K562 (cell line): Measurements from ENCODE around the gene KEL. TPM values are rescaled to one million over a fixed set of nuclear protein-coding genes. Genes with fewer than 3 reads are reported as not detected.

Source experiments
- ATAC-seq: fragments of 200-7000 bp; cut with Tn5 transposase; 3 replicates; pipeline ENCODE4 v1.9.1; 2020; ENCODE audit warnings: moderate library complexity
- BruUV-seq: library from RNA; stranded (reverse); fragments of 400-500 nt; replicated peaks from 2 replicates; lab custom pipeline; 2021; lab: Mats Ljungman, UMichigan
- CTCF ChIA-PET: fragments of 300-600 bp; formaldehyde crosslinking; extraction: SDS; loops from one replicate; lab custom pipeline; 2021; ENCODE audit warnings: low intra/inter-chr PET ratio; lab: Yijun Ruan, JAX
- POLR2A ChIA-PET: fragments of 300-600, 350-650 bp; sonication (Branson Sonifier 250); formaldehyde crosslinking; extraction: SDS; loops from one replicate; lab custom pipeline; 2021; ENCODE audit warnings: antibody characterized with exemption, inconsistent platforms; lab: Yijun Ruan, JAX
- DNase-seq, 4 experiments: peaks; one replicate each; pipeline versions ENCODE4 v3.0.0 to v3.0.0-alpha.2; 2011 to 2018; ENCODE audit warnings: low spot score in 3 of 4, mixed read lengths in 3 of 4; ENCODE audit errors: extremely low read depth in 1 of 4
- FAIRE-seq: peaks from 2 replicates; lab custom pipeline; 2011; peaks lifted over from hg19 to GRCh38; lab: Jason Lieb, UNC
- H2AFZ ChIP-seq: 2 replicates; pipeline ENCODE4 v1.6.0; 2011; ENCODE audit warnings: low read depth, low read length, control low read depth, inconsistent platforms
- H3K27ac ChIP-seq: fragments of 200-600 bp; 3 replicates; pipeline ENCODE4 v1.8.0; 2011; ENCODE audit warnings: low read depth, mild to moderate bottlenecking, control low read depth, inconsistent platforms, low read length, moderate library complexity, mixed read lengths; ENCODE audit errors: extremely low read depth
- H3K27me3 ChIP-seq, 2 experiments: fragments of 300-600 bp in 1 of 2; 2 replicates in 1 of 2; 3 replicates in 1 of 2; pipeline versions ENCODE4 v1.6.0 to v1.8.0; 2011; ENCODE audit warnings: inconsistent platforms in 2 of 2, low read length in 2 of 2, mild to moderate bottlenecking in 1 of 2, mixed read lengths in 1 of 2, moderate library complexity in 1 of 2; ENCODE audit not compliant: control insufficient read depth in 2 of 2, insufficient read depth in 2 of 2
- H3K36me3 ChIP-seq: fragments of 300-600 bp; 3 replicates; pipeline ENCODE4 v1.8.0; 2011; ENCODE audit warnings: mild to moderate bottlenecking, low read length, inconsistent platforms; ENCODE audit not compliant: control insufficient read depth, insufficient read depth
- H3K4me1 ChIP-seq, 2 experiments: fragments of 200-600 bp in 1 of 2; replicated peaks in 1 of 2; 2 replicates in 1 of 2; 3 replicates in 1 of 2; pipeline versions ENCODE4 v1.5.1 to v1.8.0; 2011; ENCODE audit warnings: inconsistent platforms in 2 of 2, low read length in 2 of 2, mild to moderate bottlenecking in 1 of 2, mixed read lengths in 1 of 2, moderate library complexity in 1 of 2; ENCODE audit not compliant: control insufficient read depth in 2 of 2, insufficient read depth in 2 of 2
- H3K4me2 ChIP-seq: 2 replicates; pipeline ENCODE4 v1.6.1; 2011; ENCODE audit warnings: low read length, control low read depth, inconsistent platforms, mixed read lengths; ENCODE audit not compliant: insufficient read depth
- H3K4me3 ChIP-seq: fragments of 200-600 bp; sonication (generic), shearing (Covaris generic); 2 replicates; pipeline ENCODE4 v1.5.1; 2016; ENCODE audit warnings: control low read depth, inconsistent platforms
- H3K79me2 ChIP-seq: fragments of 200-600 bp; 3 replicates; pipeline ENCODE4 v1.8.0; 2011; ENCODE audit warnings: low read length, inconsistent platforms; ENCODE audit not compliant: control insufficient read depth, insufficient read depth
- H3K9ac ChIP-seq, 2 experiments: 2 replicates each; pipeline versions ENCODE4 v1.6.0 to v1.6.1; 2011; ENCODE audit warnings: low read depth in 2 of 2, low read length in 2 of 2, control low read depth in 1 of 2, inconsistent platforms in 1 of 2, mild to moderate bottlenecking in 1 of 2, mixed read lengths in 1 of 2; ENCODE audit not compliant: insufficient read depth in 1 of 2
- H3K9me1 ChIP-seq: one replicate; pipeline ENCODE4 v1.6.0; 2011; ENCODE audit warnings: inconsistent platforms, mild to moderate bottlenecking, low read length, moderate library complexity; ENCODE audit not compliant: control insufficient read depth, insufficient read depth
- H3K9me3 ChIP-seq: replicated peaks from 2 replicates; pipeline ENCODE4 v1.5.1; 2011; ENCODE audit warnings: low read depth, low read length, inconsistent platforms; ENCODE audit not compliant: control insufficient read depth, insufficient read depth
- H4K20me1 ChIP-seq: replicated peaks from 2 replicates; pipeline ENCODE4 v1.6.1; 2011; ENCODE audit warnings: low read length, inconsistent platforms, mixed read lengths; ENCODE audit not compliant: control insufficient read depth, insufficient read depth
- CTBP1 ChIP-seq: fragments of 450-650 bp; IDR thresholded peaks from 2 replicates; pipeline ENCODE4 v1.6.1; 2016; ENCODE audit warnings: borderline replicate concordance
- CTCF ChIP-seq, 3 experiments: IDR thresholded peaks in 2 of 3; conservative IDR thresholded peaks in 1 of 3; 2 replicates each; pipeline ENCODE4 v1.5.1; 2011 to 2012; ENCODE audit warnings: low read length in 3 of 3, mild to moderate bottlenecking in 3 of 3, control low read depth in 2 of 3, improper control_type of control experiment in 1 of 3, inconsistent platforms in 1 of 3, low read depth in 1 of 3, mixed read lengths in 1 of 3, moderate library complexity in 1 of 3; ENCODE audit not compliant: insufficient read depth in 2 of 3
- CTCFL ChIP-seq: IDR thresholded peaks from 2 replicates; pipeline ENCODE4 v1.6.1; 2011; ENCODE audit warnings: borderline replicate concordance, low read depth, mild to moderate bottlenecking, moderate library complexity, low read length; ENCODE audit not compliant: insufficient read depth, poor library complexity, severe bottlenecking
- ELF4 ChIP-seq: fragments of 450-650 bp; formaldehyde crosslinking; IDR thresholded peaks from 2 replicates; pipeline ENCODE4 v1.4.0; 2022; ENCODE audit warnings: missing genetic modification characterization
- FOXM1 ChIP-seq, 2 experiments: fragments of 450-650 bp in 1 of 2; sonication (generic) in 1 of 2; formaldehyde crosslinking in 1 of 2; IDR thresholded peaks; 2 replicates each; pipeline versions ENCODE4 v1.6.1 to v1.9.0; 2017 to 2022; ENCODE audit warnings: low read depth in 2 of 2, mild to moderate bottlenecking in 2 of 2, missing genetic modification reagents in 1 of 2, moderate library complexity in 1 of 2
- NRF1 ChIP-seq, 2 experiments: fragments of 450-650 bp; IDR thresholded peaks in 1 of 2; conservative IDR thresholded peaks in 1 of 2; 2 replicates each; pipeline ENCODE4 v1.6.1; 2014; ENCODE audit warnings: mild to moderate bottlenecking in 2 of 2
- POLR2G ChIP-seq: fragments of 200-400 bp; formaldehyde crosslinking; IDR thresholded peaks from 2 replicates; pipeline ENCODE4 v1.6.1; 2017; ENCODE audit warnings: low read depth, mild to moderate bottlenecking, antibody characterized with exemption, low read length, moderate library complexity
- RAD21 ChIP-seq, 2 experiments: fragments of 250-450 bp in 1 of 2; fragments of 450-650 bp in 1 of 2; sonication (Bioruptor Pico) in 1 of 2; formaldehyde crosslinking in 1 of 2; IDR thresholded peaks in 1 of 2; conservative IDR thresholded peaks in 1 of 2; 2 replicates each; pipeline versions ENCODE4 v1.4.0 to v1.8.0; 2020 to 2022; ENCODE audit warnings: mild to moderate bottlenecking in 2 of 2, moderate library complexity in 1 of 2
- RBM39 ChIP-seq: fragments of 200-400 bp; formaldehyde crosslinking; optimal IDR thresholded peaks from 2 replicates; pipeline ENCODE3; 2018; ENCODE audit warnings: low read depth, low read length
- SMC3 ChIP-seq: conservative IDR thresholded peaks from 2 replicates; pipeline ENCODE4 v1.6.1; 2011; ENCODE audit warnings: low read depth, low read length, improper control_type of control experiment; ENCODE audit not compliant: insufficient read depth
- TRIM28 ChIP-seq: fragments of 450-650 bp; IDR thresholded peaks from 2 replicates; pipeline ENCODE4 v1.6.1; 2017
- XRCC5 ChIP-seq: fragments of 200-400 bp; formaldehyde crosslinking; IDR thresholded peaks from 2 replicates; pipeline ENCODE4 v1.6.1; 2017; ENCODE audit warnings: low read depth, mild to moderate bottlenecking, low read length
- YY1 ChIP-seq, 3 experiments: IDR thresholded peaks; 2 replicates each; pipeline ENCODE4 v1.6.1; 2011; ENCODE audit warnings: low read length in 2 of 3, mild to moderate bottlenecking in 2 of 3, moderate library complexity in 2 of 3, borderline replicate concordance in 1 of 3, control low read depth in 1 of 3, low read depth in 1 of 3; ENCODE audit not compliant: insufficient read depth in 3 of 3, insufficient replicate concordance in 2 of 3, control insufficient read depth in 1 of 3, insufficient read length in 1 of 3; ENCODE audit errors: extremely low read depth in 1 of 3
- ZC3H4 ChIP-seq: sonication (generic); formaldehyde crosslinking; IDR thresholded peaks from 2 replicates; pipeline ENCODE4 v1.9.0; 2021; ENCODE audit warnings: missing genetic modification reagents, borderline replicate concordance
- ZNF384 ChIP-seq: IDR thresholded peaks from 2 replicates; pipeline ENCODE4 v1.6.1; 2012; ENCODE audit warnings: low read depth, low read length, improper control_type of control experiment
- WGBS: fragments of 100-300 bp; shearing (Covaris generic); methylation state at CpG from one replicate; pipeline ENCODE4 v1.1.6; 2016; ENCODE audit warnings: low coverage, mixed read lengths; ENCODE audit not compliant: insufficient coverage; ENCODE audit errors: missing lambda C conversion rate; 5-methylcytosine and 5-hydroxymethylcytosine counted together
- in situ Hi-C: fragments of 300-500 bp; cut with MboI; formaldehyde crosslinking; loops from 4 replicates; pipeline ENCODE4 v1.15.0; 2018; ENCODE audit warnings: inconsistent platforms, mixed read lengths
- intact Hi-C: fragments of 100-400 bp; cut with micrococcal nuclease; formaldehyde crosslinking; loops from 2 replicates; pipeline ENCODE4 v1.14.2; 2022
- polyA plus RNA-seq, 8 experiments: library from polyadenylated mRNA; depleted of rRNA in 4 of 8; stranded (reverse) in 5 of 8; unstranded in 3 of 8; fragments of >200 nt; fragmentation: Nextera tagmentation in 2 of 8; fragmentation: Illumina TruSeq in 1 of 8; extraction: Ambion mirVana in 2 of 8; extraction: Trizol in 1 of 8; gene quantifications; 2 replicates each; pipeline versions ENCODE4 v1.2.1 to v1.2.3, GENCODE V29; 2011 to 2014; ENCODE audit warnings: inconsistent platforms in 1 of 8, missing spikeins in 1 of 8
- total RNA-seq, 7 experiments: library from RNA; depleted of rRNA in 6 of 7; stranded (reverse); fragments of >200 nt in 6 of 7; fragmentation: Illumina TruSeq in 2 of 7; extraction: Trizol in 2 of 7; gene quantifications; 2 replicates each; pipeline versions ENCODE4 v1.2.1 to v1.2.3, GENCODE V29; 2011 to 2021; ENCODE audit warnings: low replicate concordance in 1 of 7

KEL gene
- total and polyA plus RNA-seq, 9 of the 15 experiments (the other 6 are each of a cell fraction or from before 2014, with no cell fraction given), result 9.0 to 47.4 (median 22.2) TPM

- CTCF ChIA-PET, result no interaction called here
- ATAC-seq (peak; percentile 88), DNase-seq (peak; percentile 60 to 75 (median 74)), FAIRE-seq (peak; percentile 62)
- TF ChIP-seq SMC3, result 0 out of 2 replicates have a peak, but pooled peaks have one; percentile 20
- no peak for TF ChIP-seq TRIM28
- TF ChIP-seq ZNF384, result 0 out of 2 replicates have a peak, but pooled peaks have one; percentile 11
- TF ChIP-seq RBM39, result peak; percentile 78
- no peak for TF ChIP-seq ZC3H4 (CRISPR knock-in tag)
- TF ChIP-seq ELF4, result no peak
- peak in 1 of 2 experiments; percentile 38; a peak in 2 of 4 replicates for TF ChIP-seq RAD21 (CRISPR knock-in tag; conservative IDR thresholded peaks at IDR 0.05 in 1 of 2, IDR thresholded peaks at IDR 0.05 in 1 of 2)
- peak; percentile 87 to 98 (median 96) for TF ChIP-seq CTCF (IDR thresholded peaks at IDR 0.05 in 2 of 3, conservative IDR thresholded peaks at IDR 0.05 in 1 of 3; ENCODE audit: insufficient read depth in 2 of 3, low read depth in 1 of 3, low read length in 3 of 3)
- no peak for TF ChIP-seq NRF1 (conservative IDR thresholded peaks at IDR 0.05 in 1 of 2, IDR thresholded peaks at IDR 0.05 in 1 of 2)
- peak; percentile 22 for TF ChIP-seq CTCFL
- 0 out of 2 replicates have a peak, but pooled peaks have one; percentile 20 for TF ChIP-seq XRCC5
- TF ChIP-seq YY1 (IDR thresholded peaks at IDR 0.05; ENCODE audit: borderline replicate concordance in 1 of 3, control insufficient read depth in 1 of 3, extremely low read depth in 1 of 3, insufficient read depth in 3 of 3, insufficient read length in 1 of 3, insufficient replicate concordance in 2 of 3, low read depth in 1 of 3, low read length in 2 of 3), result peak in 1 of 3 experiments; percentile 52
- 0 out of 2 replicates have a peak, but pooled peaks have one; percentile 39 for TF ChIP-seq POLR2G
- no peak for TF ChIP-seq FOXM1 (IDR thresholded peaks at IDR 0.05; ENCODE audit: low read depth)
- TF ChIP-seq FOXM1 (CRISPR knock-in tag; IDR thresholded peaks at IDR 0.05; ENCODE audit: low read depth), result no peak
- TF ChIP-seq CTBP1, result peak; percentile 32; the same call in 1 of the 2 replicates
- Histone ChIP-seq H3K4me3 (no peak within 1 kb of the TSS), H3K9ac (no peak within 1 kb of the TSS), H3K4me1 (peaks cover 3 to 6% of the 10 kb centered on the region in 2 experiments; a peak in 2 of 5 replicates), H3K36me3 (peaks cover 28% of the 10 kb centered on the region), H3K27ac (no peak within 1 kb of the TSS), H3K4me2 (no peak within 1 kb of the TSS), H2AFZ (no peak within 1 kb of the TSS), H3K9me3 (no peaks in the 10 kb centered on the region), H3K79me2 (no peaks in the 10 kb centered on the region), H3K27me3 (no peaks in the 10 kb centered on the region), H4K20me1 (no peaks in the 10 kb centered on the region; the same call in 1 of the 2 replicates), H3K9me1 (peaks cover 4% of the 10 kb centered on the region)
- 58% methylated on average over 10 of the region's 10 CpGs for WGBS
- BruUV-seq, result no TSS peak
- POLR2A ChIA-PET, result interaction anchor here (1.0 to 2.1 kb wide), 2 partner anchors 22 to 41 kb away, joined by 3 to 8 read pairs; no protein-coding TSS in a partner anchor
- in situ Hi-C loops, result no loop called here
- intact Hi-C loops, result loop anchor here (2.0 kb wide), 1 partner anchor 21 kb away; no protein-coding TSS in a partner anchor
Measured at GRCh38 chr7:142939226-142939910, 22.8 kb downstream of the KEL start, which contains the start of gene LLCFC1. LLCFC1 (plus strand) TSS chr7:142939484; CDS start chr7:142939622, 138 bp downstream.
